Loucy (cell line): ENCODE data around the gene TOM1L2.

Source experiments
- CTCF ChIP-seq: fragments of 200-600 bp; sonication (generic); conservative IDR thresholded peaks from 2 replicates; pipeline ENCODE4 v1.5.1; 2014; ENCODE audit warnings: mild to moderate bottlenecking, antibody characterized with exemption, low read length
- EZH2phosphoT487 ChIP-seq: fragments of 200-600 bp; IDR thresholded peaks from 2 replicates; pipeline ENCODE4 v1.6.1; 2018; ENCODE audit warnings: antibody characterized with exemption, mild to moderate bottlenecking, moderate library complexity, borderline replicate concordance

- TF ChIP-seq CTCF (no peak), EZH2phosphoT487 (no peak)
These were observed 122.9 kb downstream of the TOM1L2 start for GRCh38 chr17:17849147-17849820.
